ENCODE results near the gene TRNP1.

TRNP1 gene

GRCh38 chr1:27033043-27033746 is 39.7 kb downstream of the TRNP1 start:
- DNase-seq = no peak
- H3K36me3 Mint-ChIP-seq (ENCODE audit: low read depth) = no peaks in the 10 kb centered on the region
- H3K27me3 Mint-ChIP-seq (ENCODE audit: low read depth, poor library complexity) = peaks cover 13% of the 10 kb centered on the region
- peaks cover 54% of the 10 kb centered on the region for H3K4me1 Mint-ChIP-seq
- peak overlapping the region; percentile 99 for H3K27ac Mint-ChIP-seq
- no peaks in the 10 kb centered on the region for H3K9me3 Mint-ChIP-seq
- TF ChIP-seq CTCF (IDR thresholded peaks at IDR 0.05) = no peak
- peak overlapping the region; percentile 32 for H3K4me3 Mint-ChIP-seq

GRCh38 chr1:27035344-27035743 is 41.9 kb downstream of the TRNP1 start:
- DNase-seq = no peak
- no peaks in the 10 kb centered on the region for H3K36me3 Mint-ChIP-seq (ENCODE audit: low read depth)
- no peaks in the 10 kb centered on the region for H3K9me3 Mint-ChIP-seq
- no peak for TF ChIP-seq CTCF (IDR thresholded peaks at IDR 0.05)
- H3K27ac Mint-ChIP-seq = peak overlapping the region; percentile 78
- no peak overlapping the region for H3K4me3 Mint-ChIP-seq
- peaks cover 19% of the 10 kb centered on the region for H3K27me3 Mint-ChIP-seq (ENCODE audit: low read depth, poor library complexity)
- peaks cover 65% of the 10 kb centered on the region for H3K4me1 Mint-ChIP-seq

- no peak for DNase-seq
- no peak overlapping the region for H3K4me3 Mint-ChIP-seq
- no peak for TF ChIP-seq CTCF (IDR thresholded peaks at IDR 0.05)
- no peaks in the 10 kb centered on the region for H3K36me3 Mint-ChIP-seq (ENCODE audit: low read depth)
- peaks cover 68% of the 10 kb centered on the region for H3K4me1 Mint-ChIP-seq
- no peaks in the 10 kb centered on the region for H3K9me3 Mint-ChIP-seq
- peaks cover 16% of the 10 kb centered on the region for H3K27me3 Mint-ChIP-seq (ENCODE audit: low read depth, poor library complexity)
- no peak overlapping the region for H3K27ac Mint-ChIP-seq
Measured at GRCh38 chr1:27036718-27037117, 43.2 kb downstream of the TRNP1 start.

- Mint-ChIP-seq H3K9me3 (no peaks in the 10 kb centered on the region), H3K27ac (peak overlapping the region; percentile 86), H3K4me3 (no peak overlapping the region), H3K4me1 (peaks cover 62% of the 10 kb centered on the region), H3K36me3 (ENCODE audit: low read depth) (no peaks in the 10 kb centered on the region), H3K27me3 (ENCODE audit: low read depth, poor library complexity) (peaks cover 16% of the 10 kb centered on the region)
- DNase-seq = no peak
- no peak for TF ChIP-seq CTCF (IDR thresholded peaks at IDR 0.05)
Measured at GRCh38 chr1:27037518-27037917, 44.0 kb downstream of the TRNP1 start.

GRCh38 chr1:27038020-27038419 is 44.5 kb downstream of the TRNP1 start:
- no peak for DNase-seq
- peaks cover 57% of the 10 kb centered on the region for H3K4me1 Mint-ChIP-seq
- H3K27ac Mint-ChIP-seq = peak overlapping the region; percentile 86
- H3K36me3 Mint-ChIP-seq (ENCODE audit: low read depth) = no peaks in the 10 kb centered on the region
- peaks cover 16% of the 10 kb centered on the region for H3K27me3 Mint-ChIP-seq (ENCODE audit: low read depth, poor library complexity)
- H3K4me3 Mint-ChIP-seq = no peak overlapping the region
- TF ChIP-seq CTCF (IDR thresholded peaks at IDR 0.05) = no peak
- no peaks in the 10 kb centered on the region for H3K9me3 Mint-ChIP-seq

GRCh38 chr1:27042670-27043069 is 49.2 kb downstream of the TRNP1 start:
- no peaks in the 10 kb centered on the region for H3K9me3 Mint-ChIP-seq
- no peak overlapping the region for H3K4me3 Mint-ChIP-seq
- no peak overlapping the region for H3K27ac Mint-ChIP-seq

More at GRCh38 chr1:27042670-27043069, 49.2 kb downstream of the TRNP1 start:
- Mint-ChIP-seq H3K4me1 (peaks cover 55% of the 10 kb centered on the region), H3K27me3 (ENCODE audit: low read depth, poor library complexity) (peaks cover 18% of the 10 kb centered on the region), H3K36me3 (ENCODE audit: low read depth) (no peaks in the 10 kb centered on the region)
- TF ChIP-seq CTCF (IDR thresholded peaks at IDR 0.05) = no peak
- no peak for DNase-seq

All from nephron progenitor cell (in vitro differentiated cells).